Cardiac muscle cell (in vitro differentiated cells and primary cell): ENCODE results near the gene ADAMTSL1. TPM values are rescaled to one million over a fixed set of nuclear protein-coding genes. Genes with fewer than 3 reads are reported as not detected.

Experiments used
- DNase-seq, 2 donors: peaks; one replicate each; pipeline versions ENCODE4 v3.0.0 to v3.0.0-alpha.2; 2010 to 2017; ENCODE audit warnings: low read depth in 1 of 2, low spot score in 1 of 2
- H3K27ac ChIP-seq: fragments of 200-600 bp; sonication (generic); 2 replicates; pipeline ENCODE4 v1.5.1; 2016
- H3K27me3 ChIP-seq: fragments of 200-600 bp; sonication (generic); 2 replicates; pipeline ENCODE4 v1.6.0; 2016; ENCODE audit warnings: control low read depth
- H3K36me3 ChIP-seq: fragments of 200-600 bp; sonication (generic); 2 replicates; pipeline ENCODE4 v1.5.1; 2016; ENCODE audit warnings: control low read depth
- H3K4me1 ChIP-seq: fragments of 200-600 bp; sonication (generic); 2 replicates; pipeline ENCODE4 v1.8.1; 2017; ENCODE audit warnings: low read depth, mild to moderate bottlenecking, mixed run types
- H3K4me3 ChIP-seq: fragments of 200-600 bp; sonication (generic); 2 replicates; pipeline ENCODE4 v1.5.1; 2016; ENCODE audit warnings: mild to moderate bottlenecking
- H3K9me3 ChIP-seq: fragments of 200-600 bp; sonication (generic); 2 replicates; pipeline ENCODE4 v1.5.1; 2017; ENCODE audit warnings: low read depth, mild to moderate bottlenecking, control low read depth
- CTCF ChIP-seq: IDR thresholded peaks from 2 replicates; pipeline ENCODE4 v1.5.1; 2012; ENCODE audit warnings: low read depth, mild to moderate bottlenecking, low read length
- polyA plus RNA-seq: library from polyadenylated mRNA; unstranded; fragments of >200 nt; fragmentation: Nextera tagmentation; extraction: Ambion mirVana; gene quantifications from 2 replicates; pipeline ENCODE4 v1.2.1, GENCODE V29; 2016
- total RNA-seq: library from RNA; depleted of rRNA; stranded (reverse); fragments of >200 nt; gene quantifications from 2 replicates; pipeline ENCODE4 v1.2.3, GENCODE V29; 2016

The ADAMTSL1 gene
- total and polyA plus RNA-seq, 2 experiments from 2014 or later: 12.6 to 63.0 TPM

- Histone ChIP-seq H3K27me3 (no peaks in the 10 kb centered on the region), H3K36me3 (no peaks in the 10 kb centered on the region), H3K9me3 (no peaks in the 10 kb centered on the region), H3K27ac (no peak overlapping the region), H3K4me3 (no peak overlapping the region), H3K4me1 (peaks cover 2% of the 10 kb centered on the region)
- DNase-seq: peak in 1 of 2 donors; percentile 67
- TF ChIP-seq CTCF: no peak
These were observed 131.8 kb downstream of the ADAMTSL1 start for GRCh38 chr9:18605766-18606180.

- H3K4me3 ChIP-seq: no peak overlapping the region
- no peaks in the 10 kb centered on the region for H3K36me3 ChIP-seq
- no peaks in the 10 kb centered on the region for H3K9me3 ChIP-seq
- H3K4me1 ChIP-seq: peaks cover 7% of the 10 kb centered on the region
- TF ChIP-seq CTCF: no peak
- no peak overlapping the region for H3K27ac ChIP-seq
- no peaks in the 10 kb centered on the region for H3K27me3 ChIP-seq
- no peak for DNase-seq
These were observed 132.3 kb downstream of the ADAMTSL1 start for GRCh38 chr9:18606281-18606680.

- H3K4me1 ChIP-seq: peaks cover 9% of the 10 kb centered on the region
- TF ChIP-seq CTCF: no peak
- H3K9me3 ChIP-seq: no peaks in the 10 kb centered on the region
- H3K4me3 ChIP-seq: no peak overlapping the region
- no peak overlapping the region for H3K27ac ChIP-seq
- peak in 1 of 2 donors; percentile 71 for DNase-seq
- no peaks in the 10 kb centered on the region for H3K36me3 ChIP-seq
- no peaks in the 10 kb centered on the region for H3K27me3 ChIP-seq
These were observed 132.9 kb downstream of the ADAMTSL1 start for GRCh38 chr9:18606846-18607245.

GRCh38 chr9:18608371-18608770, 134.4 kb downstream of the ADAMTSL1 start:
- Histone ChIP-seq H3K27ac (no peak overlapping the region), H3K4me3 (no peak overlapping the region), H3K4me1 (peaks cover 9% of the 10 kb centered on the region), H3K27me3 (no peaks in the 10 kb centered on the region), H3K9me3 (no peaks in the 10 kb centered on the region), H3K36me3 (no peaks in the 10 kb centered on the region)
- TF ChIP-seq CTCF: no peak
- no peak for DNase-seq

GRCh38 chr9:18610956-18611355, 137.0 kb downstream of the ADAMTSL1 start:
- Histone ChIP-seq H3K36me3 (no peaks in the 10 kb centered on the region), H3K9me3 (no peaks in the 10 kb centered on the region), H3K4me3 (no peak overlapping the region), H3K4me1 (peaks cover 9% of the 10 kb centered on the region), H3K27me3 (no peaks in the 10 kb centered on the region), H3K27ac (peak overlapping the region; percentile 19)
- peak in 1 of 2 donors; percentile 26 for DNase-seq
- TF ChIP-seq CTCF: no peak

GRCh38 chr9:18611971-18612370, 138.0 kb downstream of the ADAMTSL1 start:
- no peak overlapping the region for H3K27ac ChIP-seq
- H3K4me1 ChIP-seq: peaks cover 9% of the 10 kb centered on the region
- no peaks in the 10 kb centered on the region for H3K27me3 ChIP-seq
- no peak overlapping the region for H3K4me3 ChIP-seq
- DNase-seq: no peak
- no peaks in the 10 kb centered on the region for H3K36me3 ChIP-seq
- no peaks in the 10 kb centered on the region for H3K9me3 ChIP-seq
- TF ChIP-seq CTCF: no peak
